Heart right ventricle (tissue), 16 donors: ENCODE measurements around the gene NUDT9. TPM values are rescaled to one million over a fixed set of nuclear protein-coding genes. Genes with fewer than 3 reads are reported as not detected.

Source experiments
- ATAC-seq, 8 donors: fragments of 200-7000 bp; cut with Tn5 transposase; one replicate each; pipeline ENCODE4 v1.9.1; 2020; ENCODE audit warnings: mild to moderate bottlenecking in 8 of 8, moderate library complexity in 8 of 8, moderate number of reproducible peaks in 1 of 8
- DNase-seq, 2 donors: peaks; one replicate each; pipeline ENCODE4 v3.0.0-alpha.2; 2020
- H3K27ac ChIP-seq, 10 donors: fragments of 200-600 bp; sonication (generic) in 2 of 10; one replicate each; pipeline versions ENCODE4 v1.5.0 to v1.8.0; 2020 to 2022; ENCODE audit warnings: mild to moderate bottlenecking in 3 of 10
- H3K27me3 ChIP-seq, 7 donors: fragments of 200-600 bp; one replicate each; pipeline ENCODE4 v1.8.0; 2021 to 2022; ENCODE audit warnings: mild to moderate bottlenecking in 2 of 7
- H3K36me3 ChIP-seq, 9 donors: fragments of 200-600 bp; sonication (generic) in 1 of 9; one replicate each; pipeline versions ENCODE4 v1.5.0 to v1.8.0; 2020 to 2022; ENCODE audit warnings: mild to moderate bottlenecking in 2 of 9
- H3K4me1 ChIP-seq, 9 donors: fragments of 200-600 bp; sonication (generic) in 1 of 9; one replicate each; pipeline versions ENCODE4 v1.5.0 to v1.8.0; 2020 to 2022; ENCODE audit warnings: mild to moderate bottlenecking in 4 of 9
- H3K4me3 ChIP-seq, 10 donors: fragments of 200-600 bp; sonication (generic) in 2 of 10; one replicate each; pipeline versions ENCODE4 v1.5.0 to v1.8.0; 2020 to 2022; ENCODE audit warnings: mild to moderate bottlenecking in 7 of 10, moderate library complexity in 2 of 10
- H3K9me3 ChIP-seq, 11 donors: fragments of 200-600 bp in 10 of 11; sonication (generic) in 2 of 11; one replicate each; pipeline versions ENCODE4 v1.5.0 to v1.8.0; 2013 to 2022; ENCODE audit warnings: mild to moderate bottlenecking in 2 of 11, control low read depth in 1 of 11, moderate library complexity in 1 of 11
- CTCF ChIP-seq, 9 donors: fragments of 200-600 bp; sonication (generic) in 2 of 9; IDR thresholded peaks; one replicate each; pipeline versions ENCODE4 v1.5.0 to v1.8.0; 2021 to 2022; ENCODE audit warnings: antibody characterized with exemption in 9 of 9, mild to moderate bottlenecking in 5 of 9, moderate library complexity in 1 of 9
- WGBS, 2 donors: extraction: QIAGEN DNeasy Blood & Tissue Kit; methylation state at CpG; one replicate each; pipeline ENCODE4 v1.1.7; 2013; ENCODE audit warnings: inconsistent platforms in 1 of 2; 5-methylcytosine and 5-hydroxymethylcytosine counted together
- intact Hi-C, 10 donors: fragments of 100-400 bp; cut with DNase I; formaldehyde crosslinking; loops; one replicate each; pipeline versions ENCODE4 v1.11.1 to v1.14.2; 2022
- polyA plus RNA-seq, 2 donors: library from polyadenylated mRNA; stranded (reverse); fragments of 200-250 nt; gene quantifications; one replicate each; pipeline ENCODE4 v1.2.3, GENCODE V29; 2013
- total RNA-seq, 10 donors: library from RNA; stranded (reverse); fragmentation: NEBNext Ultra II Directional in 3 of 10; extraction: Animal tissue kit (Norgen Biotek cat#: 25700) in 3 of 10; gene quantifications; one replicate each; pipeline versions ENCODE4 v1.2.1 to v1.2.4, GENCODE V29; 2021 to 2023
- donor health status: Arrhythmogenic right ventricular cardiomyopathy.
- donor health status: ischemic (EF 13 %, LVEDD 7.1; RV severe dilation, severe dysfunction).
- donor health status: healthy with polysubstance abuse.
- donor health status: DM: no; HTN: yes; CAD: no.
- donor health status: DM: no; HTN: no; CAD: no.
- donor health status: ischemic (EF 25% LVEDD 6.9; RV normal size, moderate dysfunction).
- donor health status: ischemic (EF 25% LVEDD 5.7; RV mildly dilated, moderate dysfunction).
- donor health status: healthy.
- donor health status: DM: yes; HTN: yes; CAD: no.
- donor health status: Ischemic cardiomyopathy.
- donor health status: ischemic (EF 35%, LVEDD 5.7; RV mildly dilated, moderate dysfunction).
- donor health status: nonischemic (EF 11% LVEDD 7.7; RV severe dilation, severe dysfunction).
- donor health status: DM: yes; HTN: yes; CAD: no.
- donor health status: PGD.
- donor health status: ischemic (EF 29% LVEDD 5.4; RV normal size, mild dysfunction).
- donor health status: nonischemic (EF 23%, LVEDD 6.1; RV moderate dilation, normal function).

NUDT9 gene
- total and polyA plus RNA-seq, 12 donors: 24.1 to 56.0 (median 29.2) TPM

GRCh38 chr4:87458913-87459312 is 36.5 kb downstream of the NUDT9 start:
- Histone ChIP-seq H3K9me3 (no peaks in the 10 kb centered on the region), H3K27ac (no peak overlapping the region), H3K36me3 (peaks cover 0 to 62% (median 7%) of the 10 kb centered on the region in 9 donors), H3K27me3 (no peaks in the 10 kb centered on the region), H3K4me3 (no peak overlapping the region), H3K4me1 (no peaks in the 10 kb centered on the region)
- no peak for TF ChIP-seq CTCF (IDR thresholded peaks at IDR 0.05)
- no peak for DNase-seq
- intact Hi-C loops: loop anchor here in 2 of 10 donors (5.0 kb wide), 2 partner anchors 82 to 92 kb away; no protein-coding TSS in a partner anchor
- 98 to 100% methylated on average over 4 of the region's 4 CpGs for WGBS, 2 donors
- no peak for ATAC-seq

- Histone ChIP-seq H3K4me3 (no peak overlapping the region), H3K36me3 (peaks cover 0 to 39% (median 6%) of the 10 kb centered on the region in 9 donors), H3K4me1 (peaks cover 0 to 7% (median 0%) of the 10 kb centered on the region in 9 donors), H3K27ac (no peak overlapping the region), H3K27me3 (no peaks in the 10 kb centered on the region), H3K9me3 (no peaks in the 10 kb centered on the region)
- intact Hi-C loops: loop anchor here in 6 of 10 donors (5.0 to 10.0 kb wide), 5 partner anchors 84 to 384 kb away; no protein-coding TSS in a partner anchor
- no peak for DNase-seq
- no peak for TF ChIP-seq CTCF (IDR thresholded peaks at IDR 0.05)
- no peak for ATAC-seq
Observed at GRCh38 chr4:87461281-87461700, 38.9 kb downstream of the NUDT9 start.

- Histone ChIP-seq H3K36me3 (peaks cover 0 to 33% (median 6%) of the 10 kb centered on the region in 9 donors), H3K27me3 (no peaks in the 10 kb centered on the region), H3K9me3 (no peaks in the 10 kb centered on the region), H3K4me1 (peaks cover 0 to 8% (median 0%) of the 10 kb centered on the region in 9 donors), H3K27ac (no peak overlapping the region), H3K4me3 (no peak overlapping the region)
- DNase-seq: no peak
- 88 to 94% methylated on average over 2 of the region's 2 CpGs for WGBS, 2 donors
- TF ChIP-seq CTCF (IDR thresholded peaks at IDR 0.05): no peak
- no peak for ATAC-seq
- intact Hi-C loops: loop anchor here in 6 of 10 donors (5.0 to 10.0 kb wide), 5 partner anchors 85 to 383 kb away; no protein-coding TSS in a partner anchor
Observed at GRCh38 chr4:87462102-87462501, 39.7 kb downstream of the NUDT9 start.

- intact Hi-C loops: loop anchor here in 9 of 10 donors (1.0 to 10.0 kb wide), 8 partner anchors 89 to 379 kb away; no protein-coding TSS in a partner anchor
- TF ChIP-seq CTCF (IDR thresholded peaks at IDR 0.05): peak; percentile 37 to 84 (median 72)
- no peak for DNase-seq
- ATAC-seq: peak in 4 of 8 donors; percentile 19 to 64 (median 57)
- Histone ChIP-seq H3K4me3 (no peak overlapping the region), H3K27me3 (no peaks in the 10 kb centered on the region), H3K27ac (peak overlapping the region in 1 of 10 donors; percentile 29), H3K9me3 (no peaks in the 10 kb centered on the region), H3K36me3 (peaks cover 0 to 7% (median 0%) of the 10 kb centered on the region in 9 donors), H3K4me1 (peaks cover 0 to 14% (median 0%) of the 10 kb centered on the region in 9 donors)
- 55 to 60% methylated on average over 7 of the region's 7 CpGs for WGBS, 2 donors
Observed at GRCh38 chr4:87465739-87466366, 43.5 kb downstream of the NUDT9 start.
